IMR-90 (cell line): ENCODE measurements around the gene DNAJB2. TPM values are rescaled to one million over a fixed set of nuclear protein-coding genes. Genes with fewer than 3 reads are reported as not detected.

Experiments
- ATAC-seq: fragments of 200-7000 bp; cut with Tn5 transposase; 2 replicates; pipeline ENCODE4 v1.9.1; 2020; ENCODE audit warnings: low read depth, mild to moderate bottlenecking, moderate library complexity
- BruUV-seq: library from RNA; stranded (reverse); fragments of 400-500 nt; replicated peaks from 2 replicates; lab custom pipeline; 2021; lab: Mats Ljungman, UMichigan
- CTCF ChIA-PET: fragments of 300-600 bp; formaldehyde crosslinking; extraction: SDS; loops from one replicate; lab custom pipeline; 2021; ENCODE audit warnings: antibody characterized with exemption; lab: Yijun Ruan, JAX
- POLR2A ChIA-PET: fragments of 300-600 bp; sonication (Branson Sonifier 250); formaldehyde crosslinking; loops from one replicate; lab custom pipeline; 2022; ENCODE audit warnings: antibody characterized with exemption; ENCODE audit not compliant: unreplicated experiment; lab: Charles Lee
- DNase-seq: peaks from one replicate; pipeline ENCODE4 v3.0.0; 2013
- H2AFZ ChIP-seq: replicated peaks from 2 replicates; pipeline ENCODE3; 2013; ENCODE audit warnings: low read length, mild to moderate bottlenecking; ENCODE audit not compliant: poor library complexity
- H2AK5ac ChIP-seq: 2 replicates; pipeline ENCODE4 v1.6.1; 2013; ENCODE audit warnings: low read depth, low read length, inconsistent platforms
- H2AK9ac ChIP-seq: replicated peaks from 2 replicates; pipeline ENCODE3; 2013; ENCODE audit warnings: mild to moderate bottlenecking, low read depth, low read length, moderate library complexity; ENCODE audit not compliant: poor library complexity
- H2BK120ac ChIP-seq: 2 replicates; pipeline ENCODE4 v1.6.1; 2013; ENCODE audit warnings: low read depth, low read length, inconsistent platforms
- H2BK15ac ChIP-seq: 3 replicates; pipeline ENCODE4 v1.6.1; 2013; ENCODE audit warnings: low read depth, low read length, inconsistent platforms
- H2BK20ac ChIP-seq: 2 replicates; pipeline ENCODE4 v1.6.1; 2013; ENCODE audit warnings: low read depth, mild to moderate bottlenecking, inconsistent platforms, low read length, moderate library complexity
- H2BK5ac ChIP-seq: 2 replicates; pipeline ENCODE4 v1.6.1; 2013; ENCODE audit warnings: mild to moderate bottlenecking, low read depth, low read length, inconsistent platforms; ENCODE audit not compliant: poor library complexity, severe bottlenecking
- H3K14ac ChIP-seq: replicated peaks from 2 replicates; pipeline ENCODE4 v1.6.1; 2013; ENCODE audit warnings: low read depth, low read length, inconsistent platforms
- H3K18ac ChIP-seq: 2 replicates; pipeline ENCODE4 v1.6.1; 2013; ENCODE audit warnings: low read depth, low read length, control low read depth
- H3K23ac ChIP-seq: 2 replicates; pipeline ENCODE4 v1.6.1; 2013; ENCODE audit warnings: low read depth, low read length, inconsistent platforms
- H3K27ac ChIP-seq: 2 replicates; pipeline ENCODE4 v1.5.1; 2013; ENCODE audit warnings: mild to moderate bottlenecking, control low read depth, low read length; ENCODE audit not compliant: insufficient read depth
- H3K27me3 ChIP-seq: 2 replicates; pipeline ENCODE4 v1.6.1; 2013; ENCODE audit warnings: low read length; ENCODE audit not compliant: control insufficient read depth, insufficient read depth
- H3K36me3 ChIP-seq: 2 replicates; pipeline ENCODE4 v1.6.1; 2013; ENCODE audit warnings: low read length, mixed read lengths; ENCODE audit not compliant: control insufficient read depth, insufficient read depth
- H3K4ac ChIP-seq: 2 replicates; pipeline ENCODE4 v1.6.1; 2013; ENCODE audit warnings: low read depth, low read length, inconsistent platforms
- H3K4me1 ChIP-seq: 2 replicates; pipeline ENCODE4 v1.6.1; 2013; ENCODE audit warnings: low read length, mixed read lengths; ENCODE audit not compliant: control insufficient read depth, insufficient read depth
- H3K4me2 ChIP-seq: 2 replicates; pipeline ENCODE4 v1.6.1; 2013; ENCODE audit warnings: low read depth, mild to moderate bottlenecking, control low read depth, low read length, moderate library complexity
- H3K4me3 ChIP-seq: 2 replicates; pipeline ENCODE4 v1.5.1; 2013; ENCODE audit warnings: low read depth, mild to moderate bottlenecking, control low read depth, low read length, moderate library complexity; ENCODE audit not compliant: insufficient read depth
- H3K56ac ChIP-seq: 2 replicates; pipeline ENCODE4 v1.6.1; 2013; ENCODE audit warnings: low read length, inconsistent platforms; ENCODE audit not compliant: insufficient read depth; ENCODE audit errors: extremely low read depth
- H3K79me1 ChIP-seq, 2 experiments: 2 replicates each; pipeline ENCODE4 v1.6.1; 2013; ENCODE audit warnings: low read length in 2 of 2, inconsistent platforms in 1 of 2, low read depth in 1 of 2
- H3K9ac ChIP-seq: 2 replicates; pipeline ENCODE4 v1.6.1; 2013; ENCODE audit warnings: low read depth, low read length, control low read depth
- H3K9me1 ChIP-seq: 2 replicates; pipeline ENCODE4 v1.6.1; 2013; ENCODE audit warnings: low read length, inconsistent platforms; ENCODE audit not compliant: insufficient read depth
- H3K9me3 ChIP-seq: 2 replicates; pipeline ENCODE4 v1.6.1; 2013; ENCODE audit warnings: low read length; ENCODE audit not compliant: control insufficient read depth, insufficient read depth
- H4K20me1 ChIP-seq: 2 replicates; pipeline ENCODE4 v1.6.1; 2013; ENCODE audit warnings: low read length, inconsistent platforms; ENCODE audit not compliant: insufficient read depth
- H4K5ac ChIP-seq: 2 replicates; pipeline ENCODE4 v1.6.1; 2013; ENCODE audit warnings: mild to moderate bottlenecking, low read depth, low read length, control low read depth
- H4K8ac ChIP-seq, 2 experiments: 2 replicates each; pipeline ENCODE4 v1.6.1; 2013; ENCODE audit warnings: low read depth in 2 of 2, low read length in 2 of 2, control low read depth in 1 of 2, inconsistent platforms in 1 of 2
- H4K91ac ChIP-seq: 2 replicates; pipeline ENCODE4 v1.6.1; 2013; ENCODE audit warnings: low read depth, low read length, inconsistent platforms; ENCODE audit not compliant: insufficient read depth
- BHLHE40 ChIP-seq: fragments of 150-350 bp; IDR thresholded peaks from 2 replicates; pipeline ENCODE4 v1.6.1; 2016; ENCODE audit warnings: mild to moderate bottlenecking, low read depth, low read length
- CEBPB ChIP-seq: IDR thresholded peaks from 2 replicates; pipeline ENCODE4 v1.6.1; 2012; ENCODE audit warnings: low read depth, low read length, improper control_type of control experiment
- CHD1 ChIP-seq: IDR thresholded peaks from 2 replicates; pipeline ENCODE4 v1.6.1; 2012; ENCODE audit warnings: low read depth, low read length, improper control_type of control experiment
- ELK1 ChIP-seq: fragments of 150-350 bp; IDR thresholded peaks from 2 replicates; pipeline ENCODE4 v1.6.1; 2016; ENCODE audit warnings: low read depth, mild to moderate bottlenecking, low read length, moderate library complexity, borderline replicate concordance
- MAFK ChIP-seq: IDR thresholded peaks from 2 replicates; pipeline ENCODE4 v1.6.1; 2012; ENCODE audit warnings: low read depth, low read length, improper control_type of control experiment
- MAZ ChIP-seq: IDR thresholded peaks from 2 replicates; pipeline ENCODE4 v1.6.1; 2012; ENCODE audit warnings: low read depth, mild to moderate bottlenecking, low read length, improper control_type of control experiment, moderate library complexity, borderline replicate concordance
- MXI1 ChIP-seq: IDR thresholded peaks from 2 replicates; pipeline ENCODE4 v1.6.1; 2012; ENCODE audit warnings: low read depth, mild to moderate bottlenecking, low read length, moderate library complexity, borderline replicate concordance
- NFE2L2 ChIP-seq: fragments of 150-350 bp; IDR thresholded peaks from 2 replicates; pipeline ENCODE4 v1.6.1; 2016; ENCODE audit warnings: low read depth, mild to moderate bottlenecking, low read length
- POLR2A ChIP-seq: IDR thresholded peaks from 2 replicates; pipeline ENCODE4 v1.6.1; 2012; ENCODE audit warnings: mild to moderate bottlenecking, low read depth, low read length
- RAD21 ChIP-seq: IDR thresholded peaks from 2 replicates; pipeline ENCODE4 v1.6.1; 2012; ENCODE audit warnings: low read length, improper control_type of control experiment
- SMC3 ChIP-seq: fragments of 150-350 bp; IDR thresholded peaks from 2 replicates; pipeline ENCODE4 v1.6.1; 2016; ENCODE audit warnings: low read depth, mild to moderate bottlenecking, antibody characterized with exemption, low read length, moderate library complexity
- WGBS, 2 experiments: methylation state at CpG; one replicate each; pipeline versions ENCODE4 v1.1.5 to v1.1.7; 2013; ENCODE audit warnings: missing lambda C conversion rate in 2 of 2; ENCODE audit not compliant: insufficient read length in 1 of 2; ENCODE audit errors: extremely low coverage in 2 of 2; 5-methylcytosine and 5-hydroxymethylcytosine counted together
- dilution Hi-C: fragments of 300-500 bp; cut with HindIII; formaldehyde crosslinking; loops from one replicate; pipeline ENCODE4 v1.14.3; 2018; ENCODE audit warnings: low sequenced_read_pairs; ENCODE audit not compliant: unreplicated experiment
- in situ Hi-C: fragments of 300-500 bp; cut with MboI; formaldehyde crosslinking; loops from 3 replicates; pipeline ENCODE4 v1.14.3; 2019; ENCODE audit warnings: low sequenced_read_pairs, inconsistent platforms, mixed read lengths
- intact Hi-C: fragments of 100-400 bp; cut with micrococcal nuclease; formaldehyde crosslinking; loops from 2 replicates; pipeline ENCODE4 v1.10.0; 2022
- polyA plus RNA-seq, 3 experiments: library from polyadenylated mRNA; depleted of rRNA; stranded (reverse); fragments of >200 nt; gene quantifications; 2 replicates each; pipeline ENCODE4 v1.2.3, GENCODE V29; 2012; ENCODE audit warnings: low replicate concordance in 1 of 3
- total RNA-seq: library from RNA; depleted of rRNA; stranded (reverse); fragments of >200 nt; gene quantifications from 2 replicates; pipeline ENCODE4 v1.2.3, GENCODE V29; 2012
- TF ChIP-seq, protein P1 (sequence below): conservative IDR thresholded peaks from 2 replicates; pipeline ENCODE4 v1.5.1; 2012; ENCODE audit warnings: mild to moderate bottlenecking, low read depth, low read length, improper control_type of control experiment

DNAJB2 gene
- total and polyA plus RNA-seq, 2 of the 4 experiments (the other 2 are of a cell fraction): 30.6 to 45.8 TPM

- Histone ChIP-seq H3K4me3 (peak within 1 kb of the TSS; percentile 59), H3K14ac (no peak within 1 kb of the TSS), H4K8ac (no peak within 1 kb of the TSS), H3K18ac (no peak within 1 kb of the TSS), H2BK20ac (no peak within 1 kb of the TSS), H4K5ac (no peak within 1 kb of the TSS), H2BK120ac (peak within 1 kb of the TSS; percentile 32), H3K9me3 (no peaks in the 10 kb centered on the region), H3K9ac (peak within 1 kb of the TSS; percentile 8; the same call in 1 of the 2 replicates), H2AK9ac (peak within 1 kb of the TSS; percentile 87), H3K4ac (peak within 1 kb of the TSS; percentile 17; the same call in 1 of the 2 replicates), H3K36me3 (no peaks in the 10 kb centered on the region), H4K91ac (0 out of 2 replicates have a peak within 1 kb of the TSS, but pooled peaks have one; percentile 23), H2AFZ (peak within 1 kb of the TSS; percentile 90), H2AK5ac (peak within 1 kb of the TSS; percentile 58; the same call in 1 of the 2 replicates), H3K23ac (peak within 1 kb of the TSS; percentile 56), H3K27ac (peak within 1 kb of the TSS; percentile 32; the same call in 1 of the 2 replicates), H4K20me1 (peaks cover 7% of the 10 kb centered on the region), H3K4me2 (peak within 1 kb of the TSS; percentile 85), H2BK15ac (no peak within 1 kb of the TSS), H3K79me1 (no peaks in the 10 kb centered on the region), H2BK5ac (peak within 1 kb of the TSS; percentile 54), H3K27me3 (no peaks in the 10 kb centered on the region; the same call in 1 of the 2 replicates), H3K9me1 (no peaks in the 10 kb centered on the region), H3K56ac (no peak within 1 kb of the TSS), H3K4me1 (peaks cover 6% of the 10 kb centered on the region; the same call in 1 of the 2 replicates)
- ChIA-PET CTCF (interaction anchor here (0.7 to 1.1 kb wide), 2 partner anchors 9 to 47 kb away, joined by 3 to 4 read pairs; no protein-coding TSS in a partner anchor), POLR2A (no interaction called here)
- BruUV-seq: no TSS peak
- peak; percentile 61; the same call in 1 of the 2 replicates for TF ChIP-seq MAZ
- TF ChIP-seq MXI1: no peak
- no peak for TF ChIP-seq NFE2L2
- TF ChIP-seq RAD21: no peak
- TF ChIP-seq SMC3: no peak
- TF ChIP-seq MAFK: no peak
- TF ChIP-seq POLR2A: no peak; the same call in 1 of the 2 replicates
- no peak for TF ChIP-seq CHD1
- TF ChIP-seq BHLHE40: 0 out of 2 replicates have a peak, but pooled peaks have one; percentile 7
- no peak for TF ChIP-seq ELK1
- TF ChIP-seq, protein P1, sequence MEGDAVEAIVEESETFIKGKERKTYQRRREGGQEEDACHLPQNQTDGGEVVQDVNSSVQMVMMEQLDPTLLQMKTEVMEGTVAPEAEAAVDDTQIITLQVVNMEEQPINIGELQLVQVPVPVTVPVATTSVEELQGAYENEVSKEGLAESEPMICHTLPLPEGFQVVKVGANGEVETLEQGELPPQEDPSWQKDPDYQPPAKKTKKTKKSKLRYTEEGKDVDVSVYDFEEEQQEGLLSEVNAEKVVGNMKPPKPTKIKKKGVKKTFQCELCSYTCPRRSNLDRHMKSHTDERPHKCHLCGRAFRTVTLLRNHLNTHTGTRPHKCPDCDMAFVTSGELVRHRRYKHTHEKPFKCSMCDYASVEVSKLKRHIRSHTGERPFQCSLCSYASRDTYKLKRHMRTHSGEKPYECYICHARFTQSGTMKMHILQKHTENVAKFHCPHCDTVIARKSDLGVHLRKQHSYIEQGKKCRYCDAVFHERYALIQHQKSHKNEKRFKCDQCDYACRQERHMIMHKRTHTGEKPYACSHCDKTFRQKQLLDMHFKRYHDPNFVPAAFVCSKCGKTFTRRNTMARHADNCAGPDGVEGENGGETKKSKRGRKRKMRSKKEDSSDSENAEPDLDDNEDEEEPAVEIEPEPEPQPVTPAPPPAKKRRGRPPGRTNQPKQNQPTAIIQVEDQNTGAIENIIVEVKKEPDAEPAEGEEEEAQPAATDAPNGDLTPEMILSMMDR: no peak
- TF ChIP-seq CEBPB: peak; percentile 90
- peak; percentile 87 for DNase-seq
- WGBS, 2 experiments: 2% methylated on average over 10 of the region's 37 CpGs; no CpG with 5 or more reads in 1 of the 2 experiments
- dilution Hi-C loops: no loop called here
- in situ Hi-C loops: no loop called here
- peak; percentile 38 for ATAC-seq
- intact Hi-C loops: loop anchor here (5.0 kb wide), 1 partner anchor 33 kb away; no protein-coding TSS in a partner anchor
Measured at GRCh38 chr2:219309278-219309677, 30.1 kb downstream of the DNAJB2 start, which contains the start of gene PTPRN. TSS of gene PTPRN (minus strand) at chr2:219309401. CDS start at chr2:219309332, 69 bp downstream.
